GM10248 (cell line): Measurements from ENCODE around the gene DLG2.

ENCODE experiments used
- CTCF ChIA-PET: fragments of 300-600 bp; sonication (Branson Sonifier 250); formaldehyde crosslinking; extraction: SDS; loops from one replicate; lab custom pipeline; 2021; ENCODE audit warnings: antibody characterized with exemption; lab: Yijun Ruan, JAX
- POLR2A ChIA-PET: fragments of 350-650 bp; sonication (Branson Sonifier 250); formaldehyde crosslinking; extraction: SDS; loops from one replicate; lab custom pipeline; 2020; ENCODE audit warnings: antibody characterized with exemption; lab: Yijun Ruan, JAX
- DNase-seq: peaks from one replicate; pipeline ENCODE4 v3.0.0; 2012; ENCODE audit errors: extremely low spot score
- CTCF ChIP-seq: IDR thresholded peaks from 2 replicates; pipeline ENCODE4 v1.5.1; 2012; ENCODE audit warnings: mild to moderate bottlenecking, low read depth; ENCODE audit errors: extremely low read depth, missing control alignments, control extremely low read depth

The DLG2 gene

GRCh38 chr11:84408946-84409411 lies 1218.2 kb downstream of the DLG2 start:
- DNase-seq = no peak
- CTCF ChIA-PET = interaction anchor here (1.5 kb wide), 1 partner anchor 25 kb away, joined by 4 read pairs; no protein-coding TSS in a partner anchor
- TF ChIP-seq CTCF = no peak
- POLR2A ChIA-PET = no interaction called here

DNA sequence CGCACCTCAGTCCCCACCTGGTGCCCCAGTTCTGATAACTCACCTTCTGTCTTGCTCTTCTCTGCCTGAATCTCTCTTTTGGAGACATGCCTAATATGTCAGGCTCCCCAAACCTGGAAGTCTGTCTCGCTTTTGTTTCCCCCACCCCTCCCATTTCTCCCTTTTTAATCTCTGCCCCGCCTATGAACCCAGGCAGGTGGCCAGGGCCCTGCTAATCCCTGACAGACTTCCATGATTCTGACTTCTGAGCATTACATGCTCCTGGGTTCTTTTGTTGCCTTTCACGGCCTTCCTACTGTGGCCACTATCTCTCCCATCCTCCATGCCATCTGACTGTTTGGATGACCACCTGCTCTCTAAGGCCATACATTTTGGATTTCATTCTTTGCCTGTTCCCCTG lies 1220.1 kb downstream of the DLG2 start:
- DNase-seq = no peak
- no peak for TF ChIP-seq CTCF
- ChIA-PET POLR2A (no interaction called here), CTCF (no interaction called here)

DNA sequence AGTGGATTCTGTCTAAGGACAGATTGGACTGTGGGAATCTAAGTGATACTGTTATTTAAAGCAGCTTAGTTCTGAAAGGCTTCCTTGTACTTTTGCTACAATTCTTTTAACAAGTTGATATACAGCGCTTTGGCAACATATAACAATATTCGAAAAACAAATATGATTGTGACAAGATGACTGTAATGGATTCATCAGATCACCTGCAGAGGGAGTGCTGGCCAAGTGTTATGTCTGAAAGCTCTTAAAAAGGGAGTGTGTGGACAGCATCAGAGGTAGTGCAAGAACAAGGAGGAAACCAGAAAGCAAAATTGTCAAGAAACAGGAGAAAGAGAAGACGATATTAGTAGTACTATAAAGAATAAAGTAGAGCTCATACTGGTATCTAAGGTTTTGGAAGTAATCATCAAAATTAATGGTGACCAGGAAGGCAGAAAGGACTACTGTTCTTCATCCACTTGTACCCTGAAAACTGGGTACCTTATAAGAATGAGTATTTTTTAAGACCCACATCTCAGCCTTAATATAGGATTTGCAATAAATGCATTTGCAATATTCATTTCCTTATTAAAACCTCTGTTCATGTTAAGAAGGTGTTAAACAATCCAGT lies 1229.0 kb downstream of the DLG2 start:
- ChIA-PET POLR2A (no interaction called here), CTCF (interaction anchor here (1.1 to 5.9 kb wide), 4 partner anchors 14 to 166 kb away, joined by 3 to 26 read pairs (median 4); no protein-coding TSS in a partner anchor)
- no peak for DNase-seq
- no peak for TF ChIP-seq CTCF

DNA sequence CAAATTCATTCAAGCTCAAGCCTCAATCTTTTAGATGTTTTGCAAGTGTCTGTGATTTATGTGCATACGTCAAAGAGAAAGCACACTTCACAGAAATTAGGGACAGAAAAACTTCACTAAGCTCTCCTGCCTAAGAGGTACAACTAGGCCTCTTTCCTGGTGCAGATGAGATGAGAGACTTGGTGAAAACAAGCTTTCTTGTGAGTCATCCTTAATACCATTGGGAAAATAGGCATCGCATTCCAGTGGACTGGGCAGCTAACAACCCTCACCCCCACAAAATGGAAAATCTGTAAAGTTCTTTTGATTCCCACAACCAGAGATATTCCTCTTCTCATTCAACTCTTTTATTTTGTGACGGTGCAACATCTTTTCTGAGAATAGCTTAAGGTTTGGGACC lies 1230.6 kb downstream of the DLG2 start:
- ChIA-PET CTCF (interaction anchor here (5.9 kb wide), 1 partner anchor 12 kb away, joined by 26 read pairs; no protein-coding TSS in a partner anchor), POLR2A (no interaction called here)
- no peak for TF ChIP-seq CTCF
- no peak for DNase-seq

GRCh38 chr11:84390441-84391078 lies 1236.6 kb downstream of the DLG2 start:
- POLR2A ChIA-PET = no interaction called here
- DNase-seq = no peak
- CTCF ChIA-PET = interaction anchor here (1.8 kb wide), 1 partner anchor 173 kb away, joined by 3 read pairs; no protein-coding TSS in a partner anchor
- no peak for TF ChIP-seq CTCF

DNA sequence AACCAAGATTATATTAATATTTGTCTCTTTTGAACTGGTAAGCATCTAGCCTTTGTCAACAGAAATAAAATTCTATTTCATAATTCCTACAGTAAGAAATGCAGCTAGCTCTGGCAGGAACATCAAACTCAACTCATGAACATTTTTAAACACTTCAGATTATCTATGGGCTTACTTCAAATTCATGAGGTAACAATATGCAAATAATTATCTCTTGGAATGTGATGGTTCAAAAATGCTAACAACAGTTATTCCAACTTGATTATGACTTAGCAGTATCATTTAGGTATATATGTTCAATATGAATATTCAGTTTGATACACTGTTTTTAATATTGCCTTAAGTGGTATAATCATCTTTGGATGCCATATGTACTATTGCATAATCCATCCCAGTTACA lies 1237.4 kb downstream of the DLG2 start:
- POLR2A ChIA-PET = no interaction called here
- TF ChIP-seq CTCF = no peak
- CTCF ChIA-PET = interaction anchor here (1.8 kb wide), 1 partner anchor 174 kb away, joined by 3 read pairs; no protein-coding TSS in a partner anchor
- no peak for DNase-seq
